ENCODE results near the gene PARP11.
A peak's percentile ranks its signal among the peaks of the same experiment; 100 is the strongest.

The PARP11 gene

DNA sequence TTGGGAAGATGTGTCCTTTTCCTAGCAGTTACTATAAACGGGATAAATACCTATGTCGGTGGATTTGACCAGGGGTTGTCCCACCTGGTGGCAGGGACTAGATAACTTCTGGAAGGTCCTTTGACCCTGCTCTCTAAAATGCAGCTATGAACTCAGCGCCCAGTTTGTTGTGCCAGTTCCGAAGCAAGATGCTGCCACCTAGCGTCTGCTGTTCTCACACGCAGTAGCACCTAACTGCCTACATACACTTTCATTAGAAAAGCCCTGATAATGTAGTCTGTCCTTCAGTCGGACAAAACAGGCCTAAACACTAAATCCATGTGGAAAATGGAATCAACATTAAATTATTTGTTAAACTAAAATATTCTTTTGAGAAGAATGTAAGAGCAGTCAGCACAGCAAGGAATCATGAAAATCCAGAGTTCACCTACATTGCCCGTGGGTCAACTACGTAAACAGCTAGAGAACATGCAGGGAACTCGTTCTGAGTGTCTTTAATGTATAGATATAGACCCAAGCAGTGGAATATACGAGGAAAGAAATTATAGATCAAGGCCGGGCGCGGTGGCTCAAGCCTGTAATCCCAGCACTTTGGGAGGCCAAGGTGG lies 69.2 kb downstream of the PARP11 start:
- no peaks in the 10 kb centered on the region for H3K27me3 ChIP-seq (ENCODE audit: insufficient read depth, low read depth, severe bottlenecking)
- DNase-seq, result peak; percentile 82
- H3K36me3 ChIP-seq, result no peaks in the 10 kb centered on the region
- TF ChIP-seq, protein P1, sequence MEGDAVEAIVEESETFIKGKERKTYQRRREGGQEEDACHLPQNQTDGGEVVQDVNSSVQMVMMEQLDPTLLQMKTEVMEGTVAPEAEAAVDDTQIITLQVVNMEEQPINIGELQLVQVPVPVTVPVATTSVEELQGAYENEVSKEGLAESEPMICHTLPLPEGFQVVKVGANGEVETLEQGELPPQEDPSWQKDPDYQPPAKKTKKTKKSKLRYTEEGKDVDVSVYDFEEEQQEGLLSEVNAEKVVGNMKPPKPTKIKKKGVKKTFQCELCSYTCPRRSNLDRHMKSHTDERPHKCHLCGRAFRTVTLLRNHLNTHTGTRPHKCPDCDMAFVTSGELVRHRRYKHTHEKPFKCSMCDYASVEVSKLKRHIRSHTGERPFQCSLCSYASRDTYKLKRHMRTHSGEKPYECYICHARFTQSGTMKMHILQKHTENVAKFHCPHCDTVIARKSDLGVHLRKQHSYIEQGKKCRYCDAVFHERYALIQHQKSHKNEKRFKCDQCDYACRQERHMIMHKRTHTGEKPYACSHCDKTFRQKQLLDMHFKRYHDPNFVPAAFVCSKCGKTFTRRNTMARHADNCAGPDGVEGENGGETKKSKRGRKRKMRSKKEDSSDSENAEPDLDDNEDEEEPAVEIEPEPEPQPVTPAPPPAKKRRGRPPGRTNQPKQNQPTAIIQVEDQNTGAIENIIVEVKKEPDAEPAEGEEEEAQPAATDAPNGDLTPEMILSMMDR (IDR thresholded peaks at IDR 0.05; ENCODE audit: low read depth, low read length), result peak; percentile 90
- H3K4me3 ChIP-seq (ENCODE audit: low read depth, low read length), result no peak overlapping the region
- no peak overlapping the region for H3K27ac ChIP-seq
- no peaks in the 10 kb centered on the region for H3K9me3 ChIP-seq (ENCODE audit: severe bottlenecking)

DNA sequence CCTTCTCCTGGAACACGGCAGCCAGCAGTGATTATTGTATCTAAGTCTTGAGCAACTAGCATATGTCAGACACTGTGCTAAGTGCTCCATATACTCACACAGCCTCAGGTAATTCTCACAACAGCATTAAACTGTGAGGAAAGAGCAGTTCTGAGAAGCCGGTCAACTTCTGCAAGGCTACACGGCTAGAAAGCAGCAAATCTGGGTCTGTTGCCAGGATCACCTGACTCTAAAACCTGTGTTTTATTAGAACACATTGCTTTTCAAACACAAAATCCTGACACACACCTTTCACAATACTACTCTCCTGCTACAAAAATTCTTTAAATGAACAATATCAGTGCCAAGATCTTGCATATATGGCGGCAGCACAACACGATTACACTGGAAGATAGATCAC lies 70.5 kb downstream of the PARP11 start:
- TF ChIP-seq, protein P1 (IDR thresholded peaks at IDR 0.05; ENCODE audit: low read depth, low read length), result no peak
- no peak for DNase-seq
- no peak overlapping the region for H3K4me3 ChIP-seq (ENCODE audit: low read depth, low read length)
- no peaks in the 10 kb centered on the region for H3K27me3 ChIP-seq (ENCODE audit: insufficient read depth, low read depth, severe bottlenecking)
- no peak overlapping the region for H3K27ac ChIP-seq
- no peaks in the 10 kb centered on the region for H3K36me3 ChIP-seq
- H3K9me3 ChIP-seq (ENCODE audit: severe bottlenecking), result no peaks in the 10 kb centered on the region

DNA sequence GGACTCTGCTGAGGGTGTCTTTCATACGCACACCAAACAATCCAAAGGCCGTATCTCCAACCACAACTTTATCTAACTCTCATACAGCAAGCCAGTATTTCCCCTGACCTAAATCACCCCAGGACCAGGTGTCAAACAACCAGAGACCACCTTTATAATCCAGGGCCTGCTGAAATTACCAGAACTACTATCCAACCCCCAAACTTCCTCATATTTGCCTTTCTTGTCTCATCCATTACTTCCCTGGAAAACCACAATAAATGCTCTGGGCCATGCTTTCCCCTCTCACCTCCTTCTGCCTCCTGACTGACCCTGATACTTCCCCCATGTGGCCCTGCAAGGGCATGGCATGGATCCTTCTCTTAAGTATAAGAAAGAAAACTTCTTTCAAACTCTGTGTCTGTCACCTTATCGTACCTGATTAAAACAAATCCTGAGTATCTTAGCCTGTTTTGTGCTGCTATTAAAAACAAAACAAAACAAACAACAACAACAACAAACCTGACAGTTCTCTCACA lies 75.6 kb downstream of the PARP11 start:
- no peak for DNase-seq
- TF ChIP-seq, protein P1 (IDR thresholded peaks at IDR 0.05; ENCODE audit: low read depth, low read length), result peak; percentile 23; the same call in 1 of the 2 replicates

DNA sequence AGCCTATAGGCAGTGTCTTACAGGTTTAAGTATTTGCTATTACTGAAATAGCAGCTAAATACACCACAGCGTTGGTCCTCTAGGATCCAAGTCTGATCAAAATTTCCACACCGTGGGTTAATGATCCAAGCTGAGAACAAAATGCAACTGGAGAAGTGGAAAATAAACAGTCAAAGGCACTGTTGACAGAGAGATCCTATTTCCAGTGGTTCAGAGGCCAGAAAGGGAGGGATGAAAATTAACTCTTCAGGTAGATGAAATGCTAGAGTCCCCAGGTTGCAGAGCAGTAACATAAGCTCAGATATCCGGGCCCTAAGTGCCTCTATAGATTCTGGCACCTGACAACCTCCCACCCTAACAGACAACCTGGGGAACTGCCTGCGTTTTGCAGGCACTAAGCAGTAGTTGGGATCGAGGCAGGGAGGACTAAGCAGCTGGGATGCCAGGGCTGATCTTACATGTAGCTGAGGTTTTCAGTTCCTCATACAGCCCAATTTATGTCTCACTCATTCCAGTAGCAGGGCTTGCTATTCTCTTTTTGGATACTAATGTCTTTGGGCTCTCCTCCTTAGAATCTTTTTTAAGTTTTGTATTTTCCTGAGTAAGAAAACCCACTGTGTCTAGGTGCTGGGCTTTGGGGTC lies 77.6 kb downstream of the PARP11 start:
- no peaks in the 10 kb centered on the region for H3K9me3 ChIP-seq (ENCODE audit: severe bottlenecking)
- TF ChIP-seq, protein P1 (IDR thresholded peaks at IDR 0.05; ENCODE audit: low read depth, low read length), result no peak
- DNase-seq, result no peak
- no peak overlapping the region for H3K27ac ChIP-seq
- no peaks in the 10 kb centered on the region for H3K36me3 ChIP-seq
- no peak overlapping the region for H3K4me3 ChIP-seq (ENCODE audit: low read depth, low read length)
- no peaks in the 10 kb centered on the region for H3K27me3 ChIP-seq (ENCODE audit: insufficient read depth, low read depth, severe bottlenecking)

More for the DNA sequence above, 75.6 kb downstream of the PARP11 start:
- Histone ChIP-seq H3K27ac (no peak overlapping the region), H3K4me3 (ENCODE audit: low read depth, low read length) (no peak overlapping the region), H3K27me3 (ENCODE audit: insufficient read depth, low read depth, severe bottlenecking) (no peaks in the 10 kb centered on the region), H3K36me3 (no peaks in the 10 kb centered on the region), H3K9me3 (ENCODE audit: severe bottlenecking) (no peaks in the 10 kb centered on the region)

DNA sequence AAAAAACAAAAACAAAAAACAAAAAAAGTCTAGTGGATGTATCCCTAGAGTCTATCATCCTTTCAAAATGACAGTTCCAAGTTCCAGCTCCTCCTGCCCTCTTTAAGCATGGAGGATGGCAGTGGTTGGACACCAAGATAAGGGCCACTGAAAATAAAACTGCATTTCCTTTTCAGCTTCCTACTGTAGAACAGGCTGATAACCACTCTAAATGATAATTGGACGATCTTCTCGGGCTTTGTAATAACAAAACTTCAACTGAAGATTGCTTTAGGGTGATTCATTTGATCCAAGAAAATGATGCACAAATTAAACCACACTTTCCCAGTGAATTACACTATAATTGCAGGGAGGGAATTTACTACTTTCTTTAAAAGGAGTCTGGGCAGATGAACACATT lies 78.1 kb downstream of the PARP11 start:
- DNase-seq, result no peak
- TF ChIP-seq, protein P1 (IDR thresholded peaks at IDR 0.05; ENCODE audit: low read depth, low read length), result no peak
- no peak overlapping the region for H3K27ac ChIP-seq
- H3K4me3 ChIP-seq (ENCODE audit: low read depth, low read length), result no peak overlapping the region
- no peaks in the 10 kb centered on the region for H3K27me3 ChIP-seq (ENCODE audit: insufficient read depth, low read depth, severe bottlenecking)
- no peaks in the 10 kb centered on the region for H3K36me3 ChIP-seq
- H3K9me3 ChIP-seq (ENCODE audit: severe bottlenecking), result no peaks in the 10 kb centered on the region

Measured in WERI-Rb-1 (cell line).